Subcutaneous adipose tissue (tissue), 4 donors: Measurements from ENCODE around the gene TBCK. TPM values are rescaled to one million over a fixed set of nuclear protein-coding genes. Genes with fewer than 3 reads are reported as not detected.

ENCODE experiments used
- CTCF ChIP-seq: fragments of 450-650 bp; IDR thresholded peaks from one replicate; pipeline ENCODE4 v1.5.1; 2016; ENCODE audit warnings: low read depth, mild to moderate bottlenecking, control low read depth, antibody characterized with exemption, moderate library complexity
- total RNA-seq, 4 donors: library from RNA; depleted of rRNA; stranded (reverse); fragments of >200 nt; gene quantifications; one replicate each; pipeline ENCODE4 v1.1.0, GENCODE V29; 2016

TBCK gene
- total RNA-seq, 4 donors from 2014 or later = 32.2 to 59.2 (median 48.9) TPM

DNA sequence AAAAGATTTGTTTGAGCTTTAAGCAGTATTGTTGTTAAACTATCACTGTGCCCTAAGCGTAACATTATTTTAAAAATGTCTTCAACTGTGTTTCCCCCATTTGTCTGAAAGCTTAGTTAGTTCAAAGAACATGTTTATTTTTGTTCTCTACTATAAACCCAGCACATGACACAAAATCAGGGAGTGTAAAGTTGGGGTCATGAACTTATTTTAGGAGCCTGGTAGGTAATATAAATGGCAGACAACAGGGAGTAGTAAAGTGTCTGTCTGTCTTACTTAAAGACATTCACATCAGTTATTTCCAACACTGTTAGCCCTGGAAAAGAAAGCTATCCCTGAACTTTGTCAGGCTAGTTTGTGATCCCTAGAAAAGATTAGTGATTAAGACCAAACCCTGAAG lies 4.2 kb upstream of the TBCK start:
- no peak for TF ChIP-seq CTCF

DNA sequence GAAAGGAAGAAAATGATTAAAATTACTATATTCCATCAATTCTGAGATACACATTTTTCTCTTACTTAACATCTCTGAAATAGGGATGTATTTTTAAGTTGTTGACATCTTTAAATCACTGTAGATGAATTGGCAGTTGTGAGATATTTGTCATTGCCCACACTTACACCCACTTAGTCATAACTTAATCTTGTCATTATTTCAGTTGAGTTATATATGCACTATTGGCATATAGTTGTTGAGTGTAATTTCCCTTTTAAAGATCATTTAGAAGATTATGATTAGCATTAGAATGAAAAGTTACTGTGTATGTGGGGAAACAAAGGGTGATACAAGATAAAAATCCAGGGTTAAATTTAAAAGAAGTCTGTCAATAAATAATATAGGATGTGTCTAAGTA lies 2.5 kb upstream of the TBCK start:
- TF ChIP-seq CTCF = no peak

DNA sequence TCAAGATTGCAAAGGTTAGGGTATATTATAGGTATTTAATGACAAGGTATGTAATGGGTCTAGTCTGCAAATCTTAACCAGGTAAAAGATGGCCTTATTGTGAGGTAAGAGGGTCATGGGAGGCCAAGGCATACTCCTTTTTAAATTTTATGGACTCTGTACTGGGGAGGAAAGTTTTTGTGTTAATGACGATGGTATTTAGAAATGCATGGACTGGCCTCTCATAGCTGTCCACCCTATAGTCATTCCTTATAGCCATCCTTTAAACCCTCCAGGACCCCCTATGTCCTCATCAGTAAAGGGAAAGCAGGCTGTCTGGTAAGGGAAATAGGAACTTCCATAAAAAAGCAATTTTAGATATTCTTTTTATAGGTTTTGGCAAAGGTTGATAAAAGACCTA lies 1.8 kb upstream of the TBCK start:
- no peak for TF ChIP-seq CTCF

- no peak for TF ChIP-seq CTCF
These were observed 882 bp upstream of the TBCK start for GRCh38 chr4:106316773-106317409.

DNA sequence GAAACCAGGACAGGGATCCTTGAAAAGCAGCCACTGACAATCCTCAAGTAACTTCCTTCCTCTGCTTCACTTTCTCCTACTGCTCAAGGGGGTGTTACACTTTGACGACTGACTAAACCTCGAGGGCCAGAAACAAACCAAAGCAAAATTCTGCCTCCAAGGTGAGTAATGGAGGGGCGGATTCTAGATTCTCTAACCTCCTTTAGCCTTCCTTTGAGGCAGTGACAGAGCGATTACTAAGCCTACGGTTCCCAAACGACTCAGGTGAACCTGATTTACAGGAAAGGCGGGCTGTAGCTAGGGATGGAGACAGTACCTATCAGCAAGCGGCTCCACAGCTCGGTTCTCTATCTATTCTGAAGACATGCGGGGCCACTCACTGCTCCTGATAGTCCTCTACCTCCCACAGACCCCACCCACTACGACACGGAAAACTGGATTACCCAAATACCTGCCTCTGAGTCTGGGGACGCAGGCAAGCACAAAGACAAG lies 487 bp downstream of the TBCK start:
- no peak for TF ChIP-seq CTCF

DNA sequence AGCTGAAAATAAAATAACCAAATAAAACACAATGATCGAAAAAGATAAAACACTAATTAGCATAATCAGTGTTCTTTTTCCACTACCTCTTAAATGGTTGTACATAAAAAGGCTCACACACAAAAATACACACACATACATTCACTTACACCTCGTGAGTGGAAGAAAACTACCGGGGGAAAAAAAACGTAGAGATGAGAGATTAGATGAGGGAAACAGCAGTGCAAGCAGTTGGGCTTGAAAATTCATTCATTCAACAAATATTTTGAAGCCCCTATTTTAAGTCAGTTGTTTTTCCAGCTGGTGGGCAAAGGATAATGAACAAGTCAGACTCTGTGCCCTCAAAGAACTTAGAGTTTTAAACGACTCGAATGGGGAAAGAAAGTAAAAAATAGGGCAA lies 1.0 kb downstream of the TBCK start:
- TF ChIP-seq CTCF = no peak

DNA sequence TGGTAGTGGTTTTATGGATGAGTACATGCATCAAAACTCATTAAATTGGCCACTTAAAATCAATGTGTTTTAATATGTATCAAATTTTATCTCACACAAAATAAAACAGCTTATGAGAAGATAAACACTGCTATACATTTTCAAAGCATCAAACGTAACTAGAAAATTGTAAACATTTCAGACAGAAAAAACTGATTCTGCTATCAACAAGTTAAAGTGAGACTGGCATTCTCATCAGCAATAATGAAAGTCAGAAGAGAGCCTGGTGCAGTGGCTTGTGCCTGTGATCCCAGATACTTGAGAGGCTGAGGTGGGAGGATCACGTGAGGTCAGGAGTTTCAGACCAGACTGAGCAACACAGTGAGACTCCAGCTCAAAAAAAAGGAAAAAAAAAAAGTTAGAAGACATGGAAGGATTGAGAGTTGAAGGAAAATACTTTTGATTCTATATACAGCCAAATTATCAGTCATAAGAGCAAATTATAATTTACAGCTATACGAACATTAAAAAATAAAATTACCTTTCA lies 2.9 kb downstream of the TBCK start:
- no peak for TF ChIP-seq CTCF
